SJSA1 (cell line): ENCODE data around the gene ATP9A. TPM values are rescaled to one million over a fixed set of nuclear protein-coding genes. Genes with fewer than 3 reads are reported as not detected.
"Not testable (repeated sequence)": the region's sequence is repeated elsewhere in the genome, so short reads cannot be mapped to it uniquely, and the experiment has no call there.

Source experiments
- DNase-seq, 2 experiments: peaks; one replicate each; pipeline ENCODE4 v3.0.0-alpha.2; 2015 to 2020; ENCODE audit warnings: low spot score in 2 of 2, low read depth in 1 of 2
- H3K27ac ChIP-seq: fragments of 250-450 bp; sonication (Bioruptor Pico); 2 replicates; pipeline ENCODE4 v1.5.1; 2020; ENCODE audit warnings: mild to moderate bottlenecking, moderate library complexity
- H3K27me3 ChIP-seq: fragments of 250-450 bp; sonication (Bioruptor Pico); replicated peaks from 2 replicates; pipeline ENCODE4 v1.5.1; 2020; ENCODE audit warnings: mild to moderate bottlenecking, moderate library complexity
- H3K36me3 ChIP-seq: fragments of 250-450 bp; sonication (Bioruptor Pico); 2 replicates; pipeline ENCODE4 v1.5.1; 2020; ENCODE audit warnings: mild to moderate bottlenecking
- H3K4me1 ChIP-seq: fragments of 250-450 bp; sonication (Bioruptor Pico); replicated peaks from 2 replicates; pipeline ENCODE4 v1.6.1; 2021; ENCODE audit warnings: mild to moderate bottlenecking
- H3K4me3 ChIP-seq: fragments of 250-450 bp; sonication (Bioruptor Pico); 2 replicates; pipeline ENCODE4 v1.5.1; 2020; ENCODE audit warnings: mild to moderate bottlenecking
- H3K9me3 ChIP-seq: fragments of 250-450 bp; sonication (Bioruptor Pico); replicated peaks from 2 replicates; pipeline ENCODE4 v1.5.1; 2020; ENCODE audit warnings: mild to moderate bottlenecking
- total RNA-seq: library from RNA; depleted of rRNA; stranded (reverse); fragments of >200 nt; shearing (Covaris generic); gene quantifications from 2 replicates; pipeline ENCODE4 v1.2.3, GENCODE V29; 2014

Gene ATP9A
- total RNA-seq, 1 experiment from 2014 or later, result 5.9 TPM

DNA sequence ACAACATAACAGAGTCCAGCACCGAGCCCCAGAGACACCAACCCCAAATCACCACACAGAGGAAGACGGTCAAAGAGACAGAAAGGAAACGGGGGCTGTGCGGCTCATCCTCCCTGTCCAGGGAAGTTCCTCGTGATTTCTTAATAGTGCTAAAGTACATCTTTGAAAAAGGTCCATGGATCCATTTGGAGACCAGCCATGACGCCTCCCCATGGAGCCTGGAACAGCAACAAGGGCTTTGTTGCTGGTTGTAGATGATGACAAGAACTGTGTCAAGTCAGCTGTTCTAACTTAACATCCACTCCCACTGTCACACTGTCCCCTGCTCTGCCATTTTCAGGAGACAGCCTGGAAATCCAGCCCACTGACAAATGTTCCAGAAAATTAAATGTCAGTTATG is 99.7 kb downstream of the ATP9A start:
- no peak overlapping the region for H3K4me3 ChIP-seq
- H3K27me3 ChIP-seq, result no peaks in the 10 kb centered on the region
- DNase-seq, result no peak
- no peaks in the 10 kb centered on the region for H3K4me1 ChIP-seq
- H3K27ac ChIP-seq, result no peak overlapping the region
- H3K9me3 ChIP-seq, result no peaks in the 10 kb centered on the region
- no peaks in the 10 kb centered on the region for H3K36me3 ChIP-seq

DNA sequence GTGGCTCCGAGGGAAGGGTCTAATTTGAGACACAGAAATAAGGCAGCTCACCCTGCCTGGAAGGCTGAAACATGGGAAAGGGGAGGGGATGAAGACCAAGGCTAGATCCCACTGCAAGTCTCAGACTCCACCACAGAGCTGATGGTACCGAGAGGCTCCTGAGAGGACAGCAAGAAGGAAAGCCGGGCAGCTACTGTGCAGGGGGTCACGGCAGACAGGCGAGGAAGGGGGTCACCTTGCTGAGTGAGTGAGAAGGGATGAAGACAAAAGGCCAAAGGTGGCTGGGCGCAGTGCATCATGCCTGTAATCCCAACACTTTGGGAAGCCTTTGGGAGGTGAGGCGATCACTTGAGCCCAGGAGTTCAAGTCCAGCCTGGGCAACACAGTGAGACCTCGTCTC is 100.7 kb downstream of the ATP9A start:
- Histone ChIP-seq H3K4me3 (no peak overlapping the region), H3K27me3 (no peaks in the 10 kb centered on the region), H3K36me3 (no peaks in the 10 kb centered on the region), H3K9me3 (no peaks in the 10 kb centered on the region), H3K27ac (no peak overlapping the region), H3K4me1 (no peaks in the 10 kb centered on the region)
- DNase-seq, result no peak

DNA sequence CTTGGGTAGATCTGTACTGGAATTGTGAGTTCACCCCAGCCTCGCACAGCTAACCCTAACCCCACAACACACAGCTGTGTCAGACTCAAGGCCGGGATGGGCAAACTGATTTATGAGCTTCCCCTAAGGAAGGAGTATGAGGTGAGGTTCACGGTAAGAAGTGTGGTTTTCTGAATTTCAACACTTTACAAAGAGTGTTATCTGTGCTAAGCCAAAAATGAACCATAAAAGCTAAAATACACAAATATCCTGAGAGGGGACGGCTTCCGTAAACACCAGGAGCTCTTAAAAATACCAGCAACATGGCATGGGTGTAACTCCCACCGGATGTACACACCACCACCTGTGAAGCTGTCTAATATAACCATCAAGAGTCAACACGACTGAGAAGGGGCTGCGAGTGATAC is 101.2 kb downstream of the ATP9A start:
- DNase-seq, result no peak
- H3K27me3 ChIP-seq, result no peaks in the 10 kb centered on the region

DNA sequence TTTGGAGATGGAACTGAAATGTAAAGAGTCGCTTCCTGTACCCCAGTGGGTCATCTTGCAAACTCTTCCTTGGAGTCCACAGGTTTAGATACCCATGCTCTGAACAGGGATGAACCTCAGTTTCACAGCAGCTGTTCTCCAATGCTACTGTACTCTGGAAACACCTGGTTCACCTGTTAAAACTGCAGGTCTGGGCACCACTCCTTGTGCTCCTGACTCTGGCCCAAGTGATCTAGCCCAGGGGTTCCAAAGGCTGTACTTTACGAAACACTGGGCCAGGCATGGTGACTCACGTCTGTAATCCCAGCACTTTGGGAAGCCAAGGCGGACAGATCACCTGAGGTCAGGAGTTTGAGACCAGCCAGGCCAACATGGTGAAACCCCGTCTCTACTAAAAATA is 102.1 kb downstream of the ATP9A start:
- Histone ChIP-seq H3K27ac (no peak overlapping the region), H3K4me1 (peaks cover 7% of the 10 kb centered on the region), H3K36me3 (no peaks in the 10 kb centered on the region), H3K27me3 (no peaks in the 10 kb centered on the region), H3K9me3 (no peaks in the 10 kb centered on the region), H3K4me3 (no peak overlapping the region)
- DNase-seq, result no peak

More for the DNA sequence above, 101.2 kb downstream of the ATP9A start:
- Histone ChIP-seq H3K36me3 (no peaks in the 10 kb centered on the region), H3K27ac (no peak overlapping the region), H3K4me3 (no peak overlapping the region), H3K9me3 (no peaks in the 10 kb centered on the region), H3K4me1 (no peaks in the 10 kb centered on the region; the same call in 1 of the 2 replicates)

DNA sequence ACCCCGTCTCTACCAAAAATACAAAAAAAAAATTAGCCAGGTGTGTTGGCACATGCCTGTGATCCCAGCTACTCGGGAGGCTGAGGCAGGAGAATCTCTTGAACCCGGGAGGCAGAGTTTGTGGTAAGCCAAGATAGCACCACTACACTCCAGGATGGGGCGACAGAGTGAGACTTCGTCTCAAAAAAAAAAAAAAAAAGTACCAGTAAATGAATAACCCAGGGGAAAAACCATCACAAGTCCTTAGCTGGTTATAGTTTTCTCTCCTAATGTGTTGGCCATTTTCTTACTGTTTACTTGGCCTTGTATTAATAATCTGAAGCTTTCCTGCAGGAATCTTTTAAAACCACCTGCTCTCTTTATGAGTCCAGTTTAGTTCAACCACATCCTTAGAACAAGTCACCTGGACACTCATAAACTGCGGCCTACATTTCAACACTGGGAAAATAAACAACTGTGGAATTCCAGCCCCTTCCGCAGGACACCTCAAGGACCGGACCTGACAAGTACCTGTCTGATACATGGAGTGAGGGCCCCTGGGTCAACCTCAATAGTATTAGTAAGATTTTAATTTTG is 102.6 kb downstream of the ATP9A start:
- Histone ChIP-seq H3K9me3 (no peaks in the 10 kb centered on the region), H3K27ac (no peak overlapping the region), H3K4me1 (peaks cover 12% of the 10 kb centered on the region), H3K36me3 (no peaks in the 10 kb centered on the region), H3K27me3 (no peaks in the 10 kb centered on the region), H3K4me3 (no peak overlapping the region)
- no peak for DNase-seq

DNA sequence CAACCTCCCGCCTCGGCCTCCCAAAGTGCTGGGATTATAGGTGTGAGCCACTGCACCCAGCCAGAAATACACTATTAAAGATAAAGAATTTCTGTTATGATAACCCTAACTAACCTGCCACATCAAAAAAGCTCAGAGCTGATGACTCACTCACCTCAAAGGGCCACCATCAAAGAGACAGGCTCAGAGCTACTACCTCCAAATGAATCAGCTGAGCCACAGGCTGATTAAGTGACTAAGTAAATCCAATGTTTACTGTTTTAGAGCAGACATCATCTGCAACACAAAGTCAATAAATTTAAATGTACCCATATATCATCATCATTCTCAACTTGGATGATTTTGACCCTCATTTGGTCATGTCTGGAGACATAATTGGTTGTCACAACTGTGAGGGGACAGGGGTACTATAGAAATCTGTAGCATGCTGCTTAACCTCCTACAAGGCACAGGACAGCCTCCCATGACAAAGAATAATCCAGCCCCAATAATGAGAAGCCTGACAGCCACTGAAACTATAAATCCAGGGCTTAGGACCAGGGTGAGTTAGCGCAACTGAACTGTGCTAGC is 106.5 kb downstream of the ATP9A start:
- no peak overlapping the region for H3K27ac ChIP-seq
- peaks cover 19% of the 10 kb centered on the region for H3K4me1 ChIP-seq
- H3K27me3 ChIP-seq, result no peaks in the 10 kb centered on the region
- peak; percentile 72 to 81 for DNase-seq
- H3K9me3 ChIP-seq, result no peaks in the 10 kb centered on the region
- H3K4me3 ChIP-seq, result no peak overlapping the region
- no peaks in the 10 kb centered on the region for H3K36me3 ChIP-seq

DNA sequence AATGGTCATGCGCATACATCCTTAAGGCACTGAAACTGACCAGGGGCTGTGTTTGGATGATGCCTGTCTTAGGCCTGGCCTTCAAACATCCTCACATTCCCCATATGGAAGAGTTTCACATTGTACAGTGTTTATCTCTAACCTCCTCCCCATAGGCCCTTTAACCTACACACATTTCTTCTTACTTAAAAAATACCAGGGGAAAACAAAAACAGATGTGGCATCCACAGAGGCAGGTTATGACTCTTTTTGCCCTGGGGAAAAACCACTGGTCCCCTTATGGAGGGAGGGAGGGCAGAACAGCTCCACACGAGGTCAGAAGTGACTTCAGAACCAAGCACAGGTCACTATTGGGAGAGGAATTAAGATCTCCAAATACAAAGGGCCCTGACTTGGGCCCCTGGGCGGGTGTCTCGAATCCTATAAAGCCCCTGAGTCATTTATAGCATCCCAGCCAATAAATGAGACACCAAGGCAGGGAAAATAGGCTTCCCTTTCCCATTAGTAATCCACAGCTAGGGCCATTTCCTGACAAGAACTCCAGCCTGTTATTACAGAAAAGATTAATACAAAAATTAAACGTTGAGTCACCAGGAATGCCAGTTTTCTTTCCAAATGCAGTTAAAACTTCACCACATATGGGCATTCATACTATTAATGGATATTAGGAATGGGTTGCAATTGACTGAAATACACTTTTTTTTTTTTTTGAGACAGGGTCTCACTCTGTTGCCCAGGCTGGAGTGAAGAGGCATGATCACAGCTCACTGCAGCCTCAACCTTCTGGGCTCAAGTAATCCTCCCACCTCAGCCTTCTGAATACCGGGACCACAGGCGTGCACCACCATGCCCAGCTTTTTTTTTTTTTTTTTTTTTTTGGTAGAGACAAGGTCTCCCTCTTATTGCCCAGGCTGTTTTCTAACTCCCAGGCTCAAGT is 107.2 kb downstream of the ATP9A start:
- Histone ChIP-seq H3K36me3 (no peaks in the 10 kb centered on the region), H3K4me1 (peaks cover 19% of the 10 kb centered on the region), H3K9me3 (no peaks in the 10 kb centered on the region), H3K4me3 (no peak overlapping the region), H3K27me3 (no peaks in the 10 kb centered on the region), H3K27ac (0 out of 2 replicates have a peak overlapping the region, but pooled peaks have one; percentile 34)
- peak in 1 of 2 experiments; percentile 78 for DNase-seq

DNA sequence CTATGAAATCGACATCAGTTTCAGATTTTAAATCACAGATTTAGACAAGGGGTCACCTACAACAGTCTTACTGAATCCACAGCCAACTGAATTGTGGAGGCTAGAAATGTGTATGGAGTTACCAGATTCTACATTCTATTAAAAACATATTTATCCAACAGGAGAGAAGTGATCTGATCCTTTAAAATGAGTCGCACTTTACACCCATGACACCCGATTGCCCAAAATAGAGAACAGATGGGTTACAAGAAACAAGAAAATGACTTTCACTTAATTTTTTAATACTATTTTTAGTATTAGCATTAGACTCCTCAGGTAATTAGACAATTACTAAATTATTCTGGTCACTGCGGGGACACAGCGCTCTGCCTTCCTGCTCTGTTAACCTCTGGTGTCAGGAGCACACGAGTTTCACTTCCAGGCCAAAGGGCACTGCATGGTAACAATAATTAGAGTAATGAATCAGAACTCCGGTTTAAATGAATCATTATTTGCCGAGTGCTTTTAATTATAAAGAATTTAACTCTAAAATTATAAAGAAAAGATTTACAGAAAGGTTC is 108.6 kb downstream of the ATP9A start:
- DNase-seq, result no peak
- Histone ChIP-seq H3K4me1 (peaks cover 19% of the 10 kb centered on the region), H3K9me3 (no peaks in the 10 kb centered on the region), H3K36me3 (no peaks in the 10 kb centered on the region), H3K27ac (no peak overlapping the region), H3K27me3 (no peaks in the 10 kb centered on the region), H3K4me3 (no peak overlapping the region)

DNA sequence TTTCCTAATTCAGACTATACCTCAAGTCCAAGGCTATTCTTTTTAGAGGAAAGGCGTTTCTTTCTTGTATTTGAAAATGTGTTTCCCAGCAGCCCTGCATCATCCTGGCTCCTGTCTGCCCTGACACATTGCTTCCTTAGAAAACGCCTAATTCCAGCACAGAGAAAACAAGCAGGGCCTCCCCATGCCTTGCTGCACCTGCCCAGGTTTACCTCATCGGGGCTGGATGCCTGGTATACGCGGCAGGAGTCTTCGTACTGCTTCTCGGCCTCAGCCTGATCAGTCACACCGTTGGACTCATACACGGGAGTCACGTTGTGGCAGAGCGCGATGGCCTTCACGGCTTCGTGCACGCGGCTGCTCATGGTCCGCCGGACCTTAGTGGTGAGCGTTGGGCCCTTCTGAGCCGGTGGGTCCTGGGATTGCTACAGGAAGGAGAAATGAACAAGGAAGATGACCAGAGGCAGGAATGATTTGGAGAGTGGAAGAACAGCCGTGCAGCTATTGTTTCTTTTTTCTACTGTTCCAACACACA is 111.4 kb downstream of the ATP9A start:
- Histone ChIP-seq H3K27me3 (no peaks in the 10 kb centered on the region), H3K27ac (no peak overlapping the region), H3K4me1 (peaks cover 17% of the 10 kb centered on the region), H3K9me3 (no peaks in the 10 kb centered on the region), H3K36me3 (no peaks in the 10 kb centered on the region), H3K4me3 (no peak overlapping the region)
- DNase-seq, result no peak

DNA sequence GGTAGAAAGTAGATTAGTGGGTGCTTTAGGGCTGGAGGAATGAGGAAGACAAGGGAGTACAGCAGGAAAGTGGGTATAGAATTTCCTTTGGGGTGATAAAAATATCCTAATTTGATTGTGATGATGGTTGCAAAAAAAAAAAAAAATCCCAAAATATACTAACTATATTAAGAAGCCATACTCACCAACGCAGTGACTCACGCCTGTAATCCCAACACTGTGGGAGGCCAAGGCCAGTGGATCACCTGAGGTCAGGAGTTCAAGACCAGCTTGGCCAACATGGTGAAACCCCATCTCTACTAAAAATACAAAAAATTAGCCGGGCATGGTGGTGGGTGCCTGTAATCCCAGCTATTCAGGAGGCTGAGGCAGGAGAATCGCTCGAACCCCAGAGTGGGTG is 112.1 kb downstream of the ATP9A start:
- DNase-seq, H3K27me3 ChIP-seq, H3K27ac ChIP-seq, H3K36me3 ChIP-seq, H3K9me3 ChIP-seq, H3K4me3 ChIP-seq: not testable (repeated sequence)
- peaks cover 11% of the 10 kb centered on the region for H3K4me1 ChIP-seq

DNA sequence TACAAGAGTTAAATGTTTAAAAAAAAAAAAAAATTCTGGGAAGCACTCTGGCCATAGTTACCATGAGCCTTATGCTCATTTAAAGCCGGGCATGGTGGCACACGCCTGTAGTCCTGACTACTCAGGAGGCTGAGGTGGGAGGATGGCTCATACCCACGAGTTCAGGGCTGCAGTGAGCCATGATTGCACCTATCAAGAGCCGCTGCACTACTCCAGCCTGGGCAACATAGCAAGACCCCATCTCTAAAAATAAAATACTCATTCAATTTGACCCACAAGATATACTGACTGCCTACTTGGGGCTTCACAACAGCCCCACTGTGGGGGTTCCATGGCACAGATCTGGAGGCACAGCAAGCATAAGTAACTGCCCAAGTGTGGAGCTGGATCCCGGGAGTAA is 113.7 kb downstream of the ATP9A start:
- 0 out of 2 replicates have a peak, but pooled peaks cover 2% of the 10 kb centered on the region for H3K36me3 ChIP-seq
- no peak overlapping the region for H3K27ac ChIP-seq
- DNase-seq, result no peak
- no peaks in the 10 kb centered on the region for H3K4me1 ChIP-seq
- H3K4me3 ChIP-seq, result no peak overlapping the region
- no peaks in the 10 kb centered on the region for H3K27me3 ChIP-seq
- H3K9me3 ChIP-seq, result no peaks in the 10 kb centered on the region

DNA sequence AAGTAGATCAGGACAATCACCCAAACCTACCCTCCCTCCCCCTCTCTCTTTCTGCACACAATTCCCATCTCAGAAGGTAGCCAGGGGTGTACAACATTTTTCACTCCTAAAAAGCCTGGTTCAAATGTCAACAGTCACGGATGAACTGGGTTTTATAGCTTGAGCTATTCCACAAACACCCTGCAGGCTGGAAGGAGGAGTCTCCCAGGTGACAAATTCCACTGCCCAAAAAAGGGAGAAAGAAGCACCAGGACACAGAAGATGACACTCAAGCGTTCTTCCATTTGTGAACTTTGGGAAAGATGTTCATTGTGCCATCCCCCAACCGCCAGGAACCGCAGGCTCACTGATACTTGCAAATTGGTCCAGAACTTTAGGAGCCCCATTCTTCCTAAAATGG is 114.1 kb downstream of the ATP9A start:
- no peaks in the 10 kb centered on the region for H3K9me3 ChIP-seq
- DNase-seq, result no peak
- H3K27ac ChIP-seq, result no peak overlapping the region
- no peaks in the 10 kb centered on the region for H3K4me1 ChIP-seq
- no peaks in the 10 kb centered on the region for H3K27me3 ChIP-seq
- no peak overlapping the region for H3K4me3 ChIP-seq
- H3K36me3 ChIP-seq, result 0 out of 2 replicates have a peak, but pooled peaks cover 2% of the 10 kb centered on the region

DNA sequence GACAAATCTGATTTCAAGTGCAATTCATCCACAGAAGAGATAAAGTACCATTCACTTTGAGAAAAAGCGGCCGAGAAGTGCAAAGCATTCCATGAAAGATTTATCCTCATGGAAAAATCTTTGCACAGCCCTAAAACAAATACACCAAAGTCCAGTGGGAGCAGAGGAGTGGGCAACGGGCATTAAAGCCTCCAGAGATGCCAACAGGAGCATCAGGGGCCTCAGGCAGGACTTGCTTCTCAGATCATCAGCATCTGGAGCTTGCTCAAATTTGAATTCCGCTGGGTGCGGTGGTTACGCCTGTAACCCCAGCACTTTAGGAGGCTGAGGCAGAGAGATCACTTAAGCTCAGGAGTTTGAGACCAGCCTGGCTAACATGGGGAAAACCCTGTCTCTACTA is 115.0 kb downstream of the ATP9A start:
- Histone ChIP-seq H3K27me3 (no peaks in the 10 kb centered on the region), H3K4me3 (no peak overlapping the region), H3K4me1 (no peaks in the 10 kb centered on the region), H3K36me3 (0 out of 2 replicates have a peak, but pooled peaks cover 2% of the 10 kb centered on the region), H3K27ac (no peak overlapping the region), H3K9me3 (no peaks in the 10 kb centered on the region)
- no peak for DNase-seq
